CD4-positive, alpha-beta T cell treated with Interleukin-17A for 4 hours (primary cell): ENCODE measurements around the gene SHROOM2.
"Not testable (repeated sequence)": the region's sequence is repeated elsewhere in the genome, so short reads cannot be mapped to it uniquely, and the experiment has no call there.

Experiments used
- DNase-seq: peaks from one replicate; pipeline ENCODE4 v3.0.0-alpha.2; 2020; ENCODE audit warnings: mixed read lengths

Gene SHROOM2

GRCh38 chrX:9832811-9833210 is 46.6 kb downstream of the SHROOM2 start:
- DNase-seq = no peak

- DNase-seq = no peak
Measured at GRCh38 chrX:9835585-9836210, 49.5 kb downstream of the SHROOM2 start.

- DNase-seq = no peak
Measured at GRCh38 chrX:9842541-9842940, 56.3 kb downstream of the SHROOM2 start.

- no peak for DNase-seq
Measured at GRCh38 chrX:9844936-9845577, 58.8 kb downstream of the SHROOM2 start.

GRCh38 chrX:9845578-9845952 is 59.3 kb downstream of the SHROOM2 start:
- no peak for DNase-seq

- DNase-seq = no peak
Measured at GRCh38 chrX:9846631-9847030, 60.4 kb downstream of the SHROOM2 start.

GRCh38 chrX:9847071-9847470 is 60.8 kb downstream of the SHROOM2 start:
- DNase-seq = no peak

- DNase-seq = no peak
Measured at GRCh38 chrX:9848718-9849479, 62.7 kb downstream of the SHROOM2 start.

- DNase-seq = no peak
Measured at GRCh38 chrX:9851890-9852289, 65.7 kb downstream of the SHROOM2 start.

GRCh38 chrX:9853307-9853706 is 67.1 kb downstream of the SHROOM2 start:
- no peak for DNase-seq

GRCh38 chrX:9855561-9856283 is 69.5 kb downstream of the SHROOM2 start:
- no peak for DNase-seq

- no peak for DNase-seq
Measured at GRCh38 chrX:9856588-9856987, 70.4 kb downstream of the SHROOM2 start.

- no peak for DNase-seq
Measured at GRCh38 chrX:9857575-9858474, 71.6 kb downstream of the SHROOM2 start.

GRCh38 chrX:9858684-9859083 is 72.5 kb downstream of the SHROOM2 start:
- DNase-seq = not testable (repeated sequence)

- DNase-seq = no peak
Measured at GRCh38 chrX:9859711-9860555, 73.7 kb downstream of the SHROOM2 start.

GRCh38 chrX:9860826-9861225 is 74.6 kb downstream of the SHROOM2 start:
- no peak for DNase-seq

- DNase-seq = no peak
Measured at GRCh38 chrX:9861711-9862110, 75.5 kb downstream of the SHROOM2 start.

- no peak for DNase-seq
Measured at GRCh38 chrX:9862525-9862924, 76.3 kb downstream of the SHROOM2 start.

GRCh38 chrX:9862953-9863352 is 76.7 kb downstream of the SHROOM2 start:
- no peak for DNase-seq

- DNase-seq = no peak
Measured at GRCh38 chrX:9864011-9864410, 77.8 kb downstream of the SHROOM2 start.

GRCh38 chrX:9865804-9866472 is 79.7 kb downstream of the SHROOM2 start:
- DNase-seq = no peak
